PFSK-1 (cell line): Measurements from ENCODE around the gene CDON.

Experiments
- FOXP2 ChIP-seq: optimal IDR thresholded peaks from 2 replicates; pipeline ENCODE3; 2011; ENCODE audit warnings: borderline replicate concordance, control low read depth, inconsistent platforms; ENCODE audit not compliant: insufficient read depth; ENCODE audit errors: extremely low read length, extremely low read depth
- POLR2AphosphoS5 ChIP-seq: IDR thresholded peaks from 2 replicates; pipeline ENCODE4 v1.6.1; 2012; ENCODE audit warnings: low read depth, mild to moderate bottlenecking, control low read depth, low read length, moderate library complexity
- REST ChIP-seq, 2 experiments: IDR thresholded peaks; 2 replicates each; pipeline versions ENCODE4 v1.6.1 to v1.8.0; 2011 to 2012; ENCODE audit warnings: low read depth in 2 of 2, low read length in 2 of 2, control low read depth in 1 of 2, inconsistent platforms in 1 of 2, mild to moderate bottlenecking in 1 of 2, moderate library complexity in 1 of 2; ENCODE audit not compliant: insufficient read depth in 1 of 2
- SIN3A ChIP-seq: IDR thresholded peaks from 2 replicates; pipeline ENCODE4 v1.6.1; 2012; ENCODE audit warnings: mild to moderate bottlenecking, low read length, moderate library complexity, borderline replicate concordance; ENCODE audit not compliant: insufficient read depth
- TAF1 ChIP-seq: IDR thresholded peaks from 2 replicates; pipeline ENCODE4 v1.6.1; 2012; ENCODE audit warnings: low read length, control low read depth, borderline replicate concordance; ENCODE audit not compliant: insufficient read depth

The CDON gene

GRCh38 chr11:125955856-125956255 is 106.8 kb downstream of the CDON start:
- TF ChIP-seq TAF1 (no peak), SIN3A (no peak), REST (IDR thresholded peaks at IDR 0.05; ENCODE audit: insufficient read depth in 1 of 2, low read depth in 2 of 2, low read length in 2 of 2) (no peak)

GRCh38 chr11:125954945-125955640 is 107.6 kb downstream of the CDON start:
- no peak for TF ChIP-seq TAF1
- TF ChIP-seq SIN3A, result no peak

- TF ChIP-seq FOXP2 (no peak), SIN3A (no peak), REST (IDR thresholded peaks at IDR 0.05; ENCODE audit: insufficient read depth in 1 of 2, low read depth in 2 of 2, low read length in 2 of 2) (no peak), POLR2AphosphoS5 (no peak), TAF1 (no peak)
These were observed 108.3 kb downstream of the CDON start for GRCh38 chr11:125954123-125954944.

GRCh38 chr11:125953401-125953935 is 109.2 kb downstream of the CDON start:
- no peak for TF ChIP-seq REST (IDR thresholded peaks at IDR 0.05; ENCODE audit: insufficient read depth in 1 of 2, low read depth in 2 of 2, low read length in 2 of 2)

GRCh38 chr11:125952973-125953372 is 109.7 kb downstream of the CDON start:
- no peak for TF ChIP-seq REST (IDR thresholded peaks at IDR 0.05; ENCODE audit: insufficient read depth in 1 of 2, low read depth in 2 of 2, low read length in 2 of 2)
- no peak for TF ChIP-seq POLR2AphosphoS5
- TF ChIP-seq SIN3A, result no peak
- TF ChIP-seq FOXP2, result no peak
- TF ChIP-seq TAF1, result no peak
